Activated CD4-positive, CD25-positive, alpha-beta regulatory T cell (primary cell): ENCODE results near the gene GALNTL6.
"Not testable (repeated sequence)": the region's sequence is repeated elsewhere in the genome, so short reads cannot be mapped to it uniquely, and the experiment has no call there.

Source experiments
- DNase-seq, 4 experiments: peaks; one replicate each; lab custom pipeline; 2025; lab: John Stamatoyannopoulos, UW

GALNTL6 gene

DNA sequence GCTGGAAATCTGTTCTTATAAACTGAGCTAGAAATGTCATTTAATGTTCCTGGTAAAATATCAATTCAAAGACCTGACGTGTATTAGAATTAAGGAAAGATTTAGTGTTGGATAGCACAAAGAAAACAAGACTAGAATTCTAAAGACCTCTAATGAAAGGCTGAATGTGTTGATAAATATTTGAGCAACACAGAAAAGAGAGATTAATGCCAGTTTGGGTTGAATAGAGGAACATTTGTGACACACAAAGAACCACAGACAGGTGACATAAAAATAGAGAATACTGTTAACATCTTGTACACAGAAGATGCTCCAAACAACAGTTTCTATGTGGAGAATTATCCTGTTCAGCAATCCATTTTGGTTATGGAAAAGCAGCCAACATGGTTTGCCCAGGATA, 1133.3 kb downstream of the GALNTL6 start:
- DNase-seq = no peak

DNA sequence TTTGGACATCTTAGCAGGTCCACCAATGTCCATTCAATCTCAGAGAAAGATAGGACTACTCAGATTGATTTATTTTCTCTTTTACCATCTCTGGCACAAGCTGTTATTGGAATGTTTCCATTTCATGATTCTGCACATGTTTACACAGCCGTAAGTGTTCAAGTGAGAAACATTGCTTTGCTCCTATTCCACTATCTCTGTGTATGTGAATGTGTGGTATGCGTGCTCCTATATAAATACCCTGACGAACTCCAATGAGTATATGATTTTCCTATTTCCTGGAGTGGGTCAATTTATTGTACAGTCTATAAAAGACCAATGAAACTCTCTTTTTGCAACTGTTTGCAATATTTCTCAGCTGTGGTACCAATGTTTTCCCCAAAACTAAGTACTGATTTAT, 1134.4 kb downstream of the GALNTL6 start:
- DNase-seq = no peak

DNA sequence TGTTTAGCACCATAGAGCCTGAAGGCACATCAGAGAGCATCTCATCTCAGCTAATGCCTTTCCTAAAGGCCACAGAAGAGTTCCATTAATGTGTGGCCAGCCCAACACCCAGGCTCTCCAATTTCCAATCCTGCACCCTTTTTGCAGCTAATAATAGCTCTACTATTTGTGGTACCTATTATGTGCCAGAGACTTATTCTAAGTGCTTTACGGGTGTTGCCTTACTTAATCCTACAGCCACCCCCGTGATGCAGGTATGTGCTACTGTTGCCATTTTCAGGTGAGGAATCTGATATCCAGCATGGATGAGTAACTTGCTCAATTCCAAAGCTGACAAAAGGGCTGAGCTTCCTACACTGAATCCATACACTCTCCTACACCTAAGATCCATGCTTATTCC, 1137.8 kb downstream of the GALNTL6 start:
- no peak for DNase-seq

DNA sequence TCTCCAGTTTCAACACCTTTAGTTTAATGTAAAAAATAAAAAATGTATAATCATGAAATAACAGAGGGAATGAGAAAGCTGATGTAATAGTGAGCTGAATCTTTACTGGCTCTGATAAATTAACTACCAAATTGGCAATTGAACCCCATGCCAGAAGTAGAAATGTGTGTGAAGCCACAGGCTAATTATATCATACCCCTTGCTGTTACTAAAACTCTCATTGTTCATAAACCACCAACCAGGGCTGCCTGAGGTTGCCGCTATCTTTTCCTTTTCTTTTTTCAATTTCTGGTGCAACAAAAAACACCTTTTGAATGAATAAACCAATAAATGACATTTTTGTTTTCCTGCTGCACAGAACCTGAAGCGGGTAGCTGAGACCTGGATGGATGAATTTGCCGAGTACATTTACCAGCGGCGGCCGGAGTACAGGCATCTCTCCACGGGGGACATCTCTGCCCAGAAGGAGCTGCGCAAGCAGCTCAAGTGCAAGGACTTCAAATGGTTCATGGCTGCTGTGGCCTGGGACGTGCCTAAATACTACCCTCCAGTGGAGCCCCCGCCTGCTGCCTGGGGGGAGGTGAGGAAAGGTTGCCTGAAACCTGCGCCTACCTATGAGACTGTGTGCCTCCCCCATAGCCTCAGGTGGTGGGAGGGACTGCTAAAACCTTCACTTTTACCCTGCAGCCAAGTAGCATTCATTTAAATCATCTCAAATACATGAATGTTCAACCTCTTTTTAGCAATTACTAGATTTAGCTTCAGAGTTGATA, 1138.7 kb downstream of the GALNTL6 start:
- DNase-seq = no peak

DNA sequence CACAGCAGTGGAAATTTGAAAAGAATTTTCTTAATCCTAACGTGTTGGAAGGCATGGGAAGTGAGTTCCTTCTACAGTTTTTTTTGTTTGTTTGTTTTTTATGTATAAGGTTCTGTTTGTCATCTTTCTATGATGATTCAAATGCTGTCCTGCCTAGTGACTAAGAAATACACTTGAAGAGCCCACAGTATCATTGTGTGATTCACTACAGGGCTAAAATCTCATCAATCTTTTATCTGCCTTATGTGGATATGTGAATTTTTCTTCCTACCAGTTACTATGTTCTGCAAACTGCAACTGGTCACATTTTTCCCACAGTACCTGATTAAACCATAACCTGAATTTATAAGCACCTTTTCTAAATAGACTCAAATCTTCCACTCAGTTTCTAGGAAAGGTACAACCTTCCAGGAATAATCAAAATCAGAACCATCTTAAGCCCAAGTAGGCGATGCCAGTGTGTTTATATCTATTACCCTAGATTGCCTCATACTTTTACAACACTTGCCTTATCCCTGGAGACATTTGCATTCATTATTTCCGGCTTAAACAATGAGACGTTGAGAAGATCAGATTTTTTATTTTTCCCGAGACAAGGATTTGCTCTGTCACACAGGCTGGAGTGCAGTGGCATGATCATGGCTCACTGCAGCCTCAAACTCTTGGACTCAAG, 1140.8 kb downstream of the GALNTL6 start:
- no peak for DNase-seq

DNA sequence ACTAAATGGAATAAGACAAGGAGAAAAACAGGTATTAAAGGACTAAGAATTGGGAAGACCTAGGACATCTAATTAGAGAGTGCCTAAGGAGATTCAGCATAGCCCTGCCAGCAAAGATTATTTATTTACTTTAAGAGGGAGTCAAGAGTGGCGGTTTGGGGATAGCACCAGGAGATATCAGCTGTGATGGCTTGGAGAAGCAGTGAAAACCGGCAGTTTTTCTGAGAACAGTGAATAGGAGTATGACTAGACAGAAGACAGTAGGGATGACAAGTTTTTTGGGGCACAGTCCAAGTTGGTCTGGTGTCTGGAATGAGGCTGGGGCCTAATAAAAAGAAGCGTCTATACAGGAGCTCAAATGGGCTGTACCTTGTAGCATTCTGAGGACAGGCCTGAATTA, 1143.1 kb downstream of the GALNTL6 start:
- not testable (repeated sequence) for DNase-seq

DNA sequence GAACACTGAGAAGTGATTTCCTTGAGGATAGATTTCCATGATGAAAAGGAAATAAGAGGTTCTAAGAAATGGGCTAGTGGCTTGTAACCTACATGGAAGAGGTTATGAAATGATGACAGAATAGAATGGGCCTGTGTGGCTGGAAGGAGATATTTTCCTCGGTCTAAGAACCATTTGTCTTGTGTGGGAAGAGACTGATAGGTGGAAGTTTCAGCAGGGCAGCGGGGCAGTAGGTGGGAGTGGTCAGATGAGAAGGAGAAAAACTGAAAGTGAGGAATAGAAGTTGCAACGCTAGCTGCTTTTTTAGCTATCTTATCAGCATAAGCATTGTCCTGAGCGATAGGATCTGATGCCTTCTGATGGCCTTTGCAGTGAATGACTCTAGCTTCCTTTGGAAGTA, 1144.0 kb downstream of the GALNTL6 start:
- DNase-seq = no peak

DNA sequence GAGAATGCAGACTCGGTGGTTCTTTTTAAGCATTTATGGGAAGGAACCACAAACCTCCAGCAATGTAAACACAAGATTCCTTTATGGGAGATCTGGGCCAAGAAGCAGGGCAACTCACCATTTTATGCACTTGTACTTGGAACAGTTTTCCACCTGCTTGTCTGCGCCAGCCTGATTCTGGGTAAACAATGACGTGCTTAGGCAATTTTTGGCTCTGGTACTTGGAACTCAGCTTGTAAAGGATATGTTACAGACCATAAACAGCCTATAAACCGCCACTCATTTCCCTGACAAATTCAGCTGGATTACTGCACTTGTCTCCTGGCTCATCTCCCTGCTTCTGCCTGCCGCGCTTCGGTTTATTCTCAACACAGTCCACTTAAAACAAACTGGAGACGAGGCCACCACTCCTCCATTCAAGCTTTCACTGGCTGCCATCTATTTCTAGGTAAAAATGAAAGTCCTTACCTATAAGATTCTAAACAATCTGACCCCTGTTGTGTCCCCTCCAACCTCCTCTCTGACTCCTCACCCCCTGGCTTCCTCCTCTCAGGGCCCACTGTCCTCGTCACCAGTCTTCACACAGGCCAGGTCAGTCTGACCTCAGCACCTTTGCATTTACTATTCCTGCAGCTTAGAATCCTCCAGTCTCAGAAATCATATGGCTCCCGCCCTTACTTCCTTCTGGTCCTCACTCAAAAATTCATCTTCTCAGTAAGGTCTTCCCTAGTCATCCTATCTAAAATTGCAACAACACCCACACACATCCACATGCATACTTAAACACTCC, 1149.6 kb downstream of the GALNTL6 start:
- DNase-seq = no peak

DNA sequence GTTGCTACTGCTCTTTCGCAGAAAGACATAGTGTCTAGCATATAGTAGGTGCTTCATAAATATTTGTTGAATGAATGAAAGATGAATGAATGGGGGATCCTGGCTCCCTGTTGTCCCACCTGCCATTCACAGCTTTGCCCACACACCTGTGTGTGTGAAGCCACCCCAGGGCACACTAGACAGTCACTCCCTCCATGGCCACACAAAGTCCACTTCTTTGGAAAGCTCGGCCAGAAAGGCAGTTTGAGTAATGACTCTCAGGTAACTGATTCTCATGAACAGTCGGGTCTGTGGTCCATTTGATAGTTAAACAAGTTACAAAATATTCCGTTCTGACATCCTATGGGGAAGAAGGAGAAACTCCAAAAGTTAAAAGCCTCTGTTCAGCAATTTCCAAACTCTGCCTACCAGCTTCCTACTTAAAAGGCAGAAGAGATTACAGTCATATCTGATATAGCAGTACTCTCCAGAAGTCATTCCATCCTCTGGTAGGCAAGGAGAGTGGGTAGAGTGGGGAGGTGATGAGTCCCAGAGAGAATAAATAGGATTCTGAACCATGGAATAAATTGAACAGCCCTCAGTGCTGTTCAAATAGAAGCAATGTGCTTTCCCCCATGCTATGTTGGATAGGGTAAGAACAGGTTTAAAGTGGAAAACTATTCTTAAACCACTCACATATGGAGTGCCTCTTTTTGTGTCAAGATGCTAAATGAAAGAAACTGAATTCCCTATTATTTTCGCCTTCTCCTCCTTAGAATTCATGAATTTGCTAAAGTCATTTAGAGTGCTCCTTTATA, 1150.5 kb downstream of the GALNTL6 start:
- no peak for DNase-seq

DNA sequence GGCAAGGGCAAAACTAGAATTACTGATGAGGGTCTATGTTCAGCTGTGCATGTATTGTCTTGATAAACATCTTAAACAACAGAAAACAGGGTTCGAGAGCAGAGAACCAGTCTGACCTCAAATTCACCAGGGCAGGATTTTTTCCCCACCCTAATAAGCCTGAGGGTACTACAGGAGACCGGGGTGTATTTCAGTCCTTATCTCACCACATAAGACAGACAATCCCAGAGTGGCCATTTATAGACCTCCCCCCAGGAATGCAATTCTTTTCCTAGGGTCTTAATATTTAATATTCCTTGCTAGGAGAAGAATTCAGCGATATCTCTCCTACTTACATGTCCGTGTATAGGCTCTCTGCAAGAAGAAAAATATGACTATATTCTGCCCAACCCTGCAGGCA, 1157.0 kb downstream of the GALNTL6 start:
- DNase-seq = not testable (repeated sequence)

DNA sequence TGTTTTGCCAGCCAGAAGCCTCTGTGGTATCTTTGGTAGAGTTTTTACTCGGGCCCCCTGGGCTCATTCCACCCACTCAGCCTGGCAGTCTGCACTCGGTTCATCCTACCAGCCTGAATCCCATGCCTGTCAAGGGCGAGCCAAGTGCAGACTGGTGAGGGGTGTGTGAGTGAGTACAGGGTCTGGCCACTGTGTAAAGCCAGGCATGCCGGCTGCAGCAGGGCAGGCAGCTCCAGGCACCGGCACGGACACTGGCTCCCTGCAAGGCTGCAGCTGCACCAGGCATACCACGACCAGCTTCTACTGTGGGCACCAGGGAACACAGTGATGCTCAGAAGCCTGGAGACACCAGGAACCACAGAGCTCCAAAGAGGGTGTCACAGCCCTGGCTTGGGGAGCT, 1161.4 kb downstream of the GALNTL6 start:
- no peak for DNase-seq

DNA sequence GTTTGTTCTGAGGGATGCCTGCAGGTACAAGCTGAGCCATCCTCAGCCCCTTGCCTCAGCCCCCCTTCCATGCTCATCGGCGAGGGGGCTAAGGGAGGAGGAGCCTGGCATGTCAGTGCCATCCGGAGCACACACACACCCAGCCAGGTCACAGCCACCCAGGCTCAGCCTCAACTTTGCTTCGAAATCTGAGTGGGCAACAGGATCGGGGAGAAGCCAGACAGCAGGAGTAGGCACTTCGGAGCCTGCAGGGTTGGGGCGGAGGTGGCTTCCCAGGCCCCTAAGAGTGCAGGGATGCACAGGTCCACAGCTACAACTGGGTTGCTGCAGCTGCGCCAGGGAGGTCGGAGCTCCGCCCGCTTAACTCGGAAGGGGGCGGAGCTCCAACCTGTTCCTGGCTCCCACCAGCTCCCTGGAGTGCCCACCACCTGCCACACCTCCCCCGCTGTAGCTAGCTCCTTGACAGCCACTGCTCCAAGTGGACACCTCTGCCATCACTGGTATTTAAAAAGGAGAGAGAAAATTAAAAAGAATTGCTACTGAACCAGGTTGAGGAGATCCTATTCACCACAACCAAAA, 1162.5 kb downstream of the GALNTL6 start:
- no peak for DNase-seq

DNA sequence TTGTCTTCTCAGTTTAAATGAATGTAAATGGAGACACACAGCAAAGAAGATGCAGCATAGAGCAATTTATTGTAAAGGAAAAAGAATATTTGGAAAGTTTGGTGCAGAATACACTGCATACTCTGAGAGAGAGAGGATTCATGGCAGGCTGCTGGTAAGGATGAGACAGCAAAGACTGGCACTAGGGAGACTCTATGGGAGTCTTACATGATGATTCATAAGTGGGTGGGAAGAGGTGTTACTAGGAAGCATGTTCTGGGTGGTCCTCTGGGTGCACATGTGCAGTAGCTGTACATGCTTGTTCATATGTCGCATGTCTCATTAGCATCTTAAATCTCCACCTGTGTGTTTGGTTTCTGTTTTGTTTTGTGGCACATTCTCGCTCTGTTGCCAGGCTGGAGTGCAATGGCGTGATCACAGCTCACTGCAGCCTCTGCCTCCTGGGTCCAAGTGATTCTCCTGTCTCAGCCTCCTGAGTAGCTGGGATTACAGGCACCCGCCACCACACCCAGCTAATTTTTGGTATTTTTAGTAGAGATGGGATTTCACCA, 1164.4 kb downstream of the GALNTL6 start:
- DNase-seq = not testable (repeated sequence)

DNA sequence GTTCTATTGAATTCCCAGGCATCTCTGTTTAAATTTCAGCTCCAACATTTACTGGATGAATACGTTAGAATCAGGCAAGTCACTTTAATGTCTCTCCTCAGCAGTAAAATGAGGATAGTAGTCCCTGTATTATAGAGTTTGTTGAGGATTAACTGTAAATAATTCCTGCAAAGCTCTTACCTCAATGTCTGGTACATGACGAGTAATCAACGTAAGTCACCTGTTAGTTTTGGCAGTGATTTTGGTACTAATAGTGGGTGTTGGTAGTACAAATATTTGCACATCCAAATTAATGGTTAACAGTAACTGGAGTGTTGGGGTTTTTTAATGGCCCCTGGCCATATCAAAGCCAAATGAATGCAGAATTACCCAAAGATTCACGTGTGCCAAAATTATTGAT, 1165.6 kb downstream of the GALNTL6 start:
- no peak for DNase-seq

DNA sequence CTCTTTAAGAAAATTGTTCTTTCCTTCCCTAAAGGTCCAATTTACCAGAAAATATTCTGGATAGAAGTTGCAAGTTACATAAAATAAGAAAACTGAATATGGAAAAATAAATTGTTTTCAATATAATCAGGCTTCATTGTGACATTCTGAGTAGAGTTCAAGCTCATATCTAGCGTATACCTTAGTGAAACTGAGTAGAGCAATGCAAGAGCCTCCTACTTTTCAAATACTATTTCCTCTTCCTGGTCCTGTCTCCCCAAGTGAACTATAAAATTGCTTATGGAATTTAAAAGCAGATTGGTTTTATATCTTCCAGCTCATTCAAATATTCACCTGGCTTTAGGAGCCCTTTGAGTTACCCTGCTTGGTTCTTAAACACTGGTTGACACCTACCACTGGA, 1166.1 kb downstream of the GALNTL6 start:
- DNase-seq = no peak

DNA sequence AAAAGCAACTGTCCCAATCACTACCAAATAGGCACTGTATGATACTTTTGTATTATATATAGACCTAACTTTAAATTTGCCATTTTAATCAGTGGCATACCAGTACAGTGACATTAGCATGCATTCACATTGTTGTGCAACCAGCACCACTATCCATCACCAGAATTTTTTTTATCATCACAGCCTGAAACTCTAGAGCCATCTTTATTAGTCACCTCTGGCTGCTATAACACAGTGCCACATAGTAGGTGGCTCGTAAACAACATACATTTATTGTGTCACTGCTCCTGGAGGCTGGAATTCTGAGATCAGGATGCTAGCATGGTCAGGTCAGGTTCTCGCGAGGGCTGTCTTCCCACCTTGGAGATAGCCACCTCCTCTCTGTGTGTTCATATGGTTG, 1167.0 kb downstream of the GALNTL6 start:
- no peak for DNase-seq

DNA sequence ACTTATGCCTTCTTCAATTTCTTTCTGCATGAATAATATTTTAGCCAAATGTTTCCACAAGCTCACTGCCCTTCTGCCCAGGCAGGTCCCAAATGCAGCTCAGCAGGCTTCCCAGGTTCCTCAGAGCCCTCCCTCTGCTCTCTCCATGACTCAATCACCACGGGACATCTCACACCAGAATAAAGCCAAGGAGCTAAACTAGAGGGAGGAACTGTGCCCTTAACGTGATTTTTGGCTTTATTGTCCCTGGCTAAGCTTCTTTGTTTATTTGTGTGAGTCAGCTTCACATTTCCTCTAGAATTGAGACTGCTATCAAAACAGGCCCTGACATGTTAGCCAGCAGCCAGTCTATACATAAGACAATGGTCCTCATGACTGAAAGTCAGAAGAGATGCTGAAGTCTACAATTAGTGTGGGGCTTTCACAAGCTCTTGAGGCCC, 1169.0 kb downstream of the GALNTL6 start:
- no peak for DNase-seq

DNA sequence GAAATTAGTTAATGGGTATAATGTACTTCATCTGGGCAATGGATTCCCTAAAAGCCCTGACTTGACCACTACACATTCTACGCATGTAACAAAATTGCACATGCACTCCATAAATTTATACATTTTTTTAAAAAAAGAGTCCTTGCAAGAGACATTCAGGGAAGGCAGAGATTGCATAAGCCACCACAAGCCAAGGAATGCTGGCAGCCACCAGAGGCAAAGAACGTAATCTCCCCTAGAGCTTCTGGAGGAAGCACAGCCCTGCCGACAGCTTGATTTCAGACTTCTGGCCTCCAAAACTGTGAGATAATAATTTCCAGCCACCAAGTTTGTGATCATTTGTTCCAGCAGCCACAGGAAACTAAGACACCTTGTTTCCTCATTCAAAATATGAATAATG, 1169.8 kb downstream of the GALNTL6 start:
- DNase-seq = no peak

DNA sequence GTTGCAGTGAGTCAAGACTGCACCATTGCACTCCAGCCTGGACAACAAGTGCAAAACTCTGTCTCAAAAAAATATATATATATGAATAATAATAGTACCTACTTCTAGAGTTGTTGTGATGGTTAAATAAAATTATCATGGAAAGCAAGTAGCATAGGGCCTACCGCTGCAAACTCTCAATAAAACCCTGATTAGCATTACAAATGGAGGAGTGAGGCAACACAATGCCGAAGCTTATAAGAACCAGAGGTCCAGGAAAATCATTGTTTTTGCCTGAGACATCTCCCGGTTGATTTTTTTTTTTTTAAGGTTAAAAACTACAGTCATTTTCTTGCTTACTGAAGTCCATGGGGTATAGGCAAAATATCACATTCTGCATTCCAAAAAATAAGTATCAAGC, 1170.4 kb downstream of the GALNTL6 start:
- no peak for DNase-seq

DNA sequence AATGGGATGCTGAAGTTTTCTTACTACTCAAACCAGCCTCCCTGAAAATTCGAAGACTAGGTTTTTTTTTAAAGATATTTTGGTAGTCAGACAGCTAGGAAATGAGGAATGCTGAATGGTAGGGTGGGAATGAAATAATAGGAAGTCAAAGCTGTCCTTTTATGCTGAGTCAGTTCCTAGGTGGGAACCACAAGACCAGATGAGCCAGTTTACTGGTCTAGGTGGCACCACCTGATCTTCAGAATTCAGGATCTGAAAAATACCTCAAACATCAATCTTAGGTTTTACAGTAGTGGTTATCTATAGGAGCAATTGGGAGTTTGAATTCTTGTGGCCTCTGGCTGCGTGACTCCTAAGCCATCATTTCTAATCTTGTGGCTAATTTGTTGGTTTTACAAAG, 1172.3 kb downstream of the GALNTL6 start:
- no peak for DNase-seq

DNA sequence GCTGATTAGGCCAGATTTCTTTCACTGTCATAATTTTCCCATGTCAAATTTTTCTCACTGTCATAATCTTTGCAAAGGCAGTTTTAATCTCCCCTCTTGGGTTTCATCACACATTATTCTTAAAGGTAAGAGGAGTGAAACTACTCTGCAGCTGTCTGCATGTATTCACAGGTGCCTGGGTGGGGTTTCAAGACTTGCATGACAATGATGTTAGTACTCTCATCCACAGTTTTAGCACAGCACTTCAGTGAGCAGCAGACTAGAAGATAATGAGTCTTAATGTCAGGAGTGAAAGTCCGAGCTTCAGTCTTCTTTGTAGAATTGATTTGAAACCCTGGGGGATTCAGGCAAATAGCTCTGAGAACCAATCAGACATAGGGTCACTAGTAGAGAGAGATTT, 1172.9 kb downstream of the GALNTL6 start:
- DNase-seq = no peak
